SHP77 (cell line): ENCODE measurements around the gene GRIA4.
A peak's percentile ranks its signal among the peaks of the same experiment; 100 is the strongest.

Experiments used
- DNase-seq, 2 experiments: peaks; one replicate each; lab custom pipeline; 2025; lab: John Stamatoyannopoulos, UW

GRIA4 gene

DNA sequence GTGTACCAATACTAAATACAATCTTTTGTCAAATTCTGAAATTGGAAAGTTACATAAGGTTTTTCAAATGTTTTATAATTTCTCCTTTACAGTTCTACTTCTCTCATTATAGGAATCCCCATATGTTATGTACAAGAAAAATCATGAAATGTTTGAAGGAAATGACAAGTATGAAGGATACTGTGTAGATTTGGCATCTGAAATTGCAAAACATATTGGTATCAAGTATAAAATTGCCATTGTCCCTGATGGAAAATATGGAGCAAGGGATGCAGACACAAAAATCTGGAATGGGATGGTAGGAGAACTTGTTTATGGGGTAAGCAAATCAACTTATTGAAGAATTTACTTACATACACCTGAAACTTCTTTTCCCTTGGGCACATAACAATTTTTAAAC lies 308.7 kb downstream of the GRIA4 start:
- DNase-seq: no peak

DNA sequence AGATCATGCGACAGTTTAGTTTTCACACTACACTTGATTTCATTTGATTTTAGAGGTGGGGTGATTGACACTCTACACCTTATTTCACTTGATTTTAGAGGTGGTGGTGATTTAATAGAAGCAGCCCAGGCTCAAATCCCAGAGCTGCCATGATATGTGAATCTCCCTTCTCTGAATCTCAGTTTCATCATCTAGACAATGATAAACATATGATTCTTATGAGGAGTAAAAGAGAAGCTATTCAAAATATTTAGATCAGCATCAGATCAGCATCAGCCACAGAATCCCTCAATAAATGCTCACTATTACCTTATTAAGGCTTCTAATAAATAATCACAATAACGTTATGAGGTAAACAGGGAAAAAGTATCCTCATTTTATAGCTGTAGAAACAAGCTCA lies 313.4 kb downstream of the GRIA4 start:
- DNase-seq: no peak

DNA sequence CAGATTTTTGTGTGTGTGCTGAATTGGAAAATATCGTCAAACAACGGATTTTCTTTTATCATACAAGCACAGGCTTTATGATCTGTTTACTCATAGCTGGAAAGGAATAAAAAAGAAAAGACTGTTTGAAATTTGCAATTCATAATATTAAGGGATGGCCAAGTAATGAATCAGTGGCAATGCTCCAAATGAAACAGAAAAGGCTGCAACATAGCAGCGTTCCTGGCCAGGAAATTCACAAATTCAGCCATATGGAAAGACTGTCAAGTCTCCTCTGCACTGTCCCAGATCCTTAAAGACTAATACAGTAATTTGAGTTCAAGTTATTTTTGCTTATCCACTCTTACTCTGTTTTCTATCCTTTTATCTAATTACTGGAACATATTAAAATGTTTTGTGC lies 313.9 kb downstream of the GRIA4 start:
- no peak for DNase-seq

DNA sequence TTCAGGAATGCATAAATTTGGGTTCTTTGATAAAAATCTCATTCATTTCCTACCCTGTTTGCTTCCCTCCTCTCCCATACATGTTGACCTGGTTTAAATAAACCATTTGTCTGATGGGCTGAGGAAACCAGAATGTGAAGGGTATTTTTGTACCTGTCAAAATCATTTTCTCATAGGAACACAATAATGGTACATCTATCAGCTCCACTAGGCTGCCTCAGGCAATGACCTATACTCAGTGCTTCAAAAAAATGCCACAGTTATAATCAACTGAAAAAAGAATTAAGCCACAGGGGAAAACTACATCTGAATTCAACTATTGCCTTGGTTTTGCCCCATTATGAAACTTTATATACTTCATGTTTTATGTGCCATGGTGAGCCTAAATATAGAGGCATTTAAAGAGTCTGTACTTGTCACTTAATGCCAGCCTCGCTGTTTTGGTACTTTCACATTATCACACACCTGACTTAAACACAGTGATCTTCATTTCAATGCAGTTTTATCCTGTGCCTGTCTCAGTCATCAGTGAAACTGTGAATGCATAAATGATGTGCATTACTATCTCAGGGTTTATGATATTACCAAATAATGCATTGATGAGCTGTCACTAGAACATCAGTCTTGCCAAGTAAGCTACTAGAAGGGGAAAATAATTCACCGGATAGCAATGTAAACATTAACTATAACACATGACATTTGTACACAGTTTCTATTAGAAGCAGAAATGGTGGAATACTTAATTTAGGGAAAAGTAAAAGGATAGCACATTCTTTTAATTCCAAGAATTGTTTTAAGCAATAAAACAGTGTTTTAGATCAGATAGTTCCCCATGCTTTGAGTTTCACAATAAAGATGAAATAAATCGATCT lies 319.4 kb downstream of the GRIA4 start:
- DNase-seq: no peak

DNA sequence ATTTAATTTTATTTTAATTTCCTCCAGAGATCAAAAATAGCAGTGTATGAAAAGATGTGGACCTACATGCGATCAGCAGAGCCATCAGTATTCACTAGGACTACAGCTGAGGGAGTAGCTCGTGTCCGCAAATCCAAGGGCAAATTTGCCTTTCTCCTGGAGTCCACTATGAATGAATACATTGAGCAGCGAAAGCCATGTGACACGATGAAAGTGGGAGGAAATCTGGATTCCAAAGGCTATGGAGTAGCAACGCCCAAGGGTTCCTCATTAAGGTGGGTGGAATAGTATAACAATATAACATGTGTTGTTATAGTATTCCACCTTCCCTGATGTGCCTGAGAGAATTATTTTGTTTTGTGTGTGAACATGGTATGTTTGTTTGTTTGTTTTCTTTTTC lies 323.8 kb downstream of the GRIA4 start:
- DNase-seq: no peak

DNA sequence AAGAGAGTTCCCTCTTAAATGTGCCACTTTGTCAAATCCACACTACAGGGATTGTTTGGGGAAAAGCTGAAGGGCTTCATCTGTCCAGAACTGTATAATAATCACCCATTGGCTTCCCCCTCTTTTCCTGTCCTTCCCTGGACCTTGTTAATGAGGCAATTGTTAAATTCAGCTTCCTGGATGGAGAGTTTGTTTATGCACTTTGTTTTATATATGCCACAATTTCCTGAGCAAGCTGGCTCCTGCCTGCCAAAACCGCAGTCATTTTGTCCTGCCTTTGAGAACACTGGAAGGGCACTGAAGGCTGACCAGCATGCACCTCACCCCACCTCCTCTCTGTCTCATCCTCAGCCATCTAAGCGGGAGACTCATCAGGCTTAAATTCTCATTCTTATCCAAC lies 325.9 kb downstream of the GRIA4 start:
- DNase-seq: no peak

DNA sequence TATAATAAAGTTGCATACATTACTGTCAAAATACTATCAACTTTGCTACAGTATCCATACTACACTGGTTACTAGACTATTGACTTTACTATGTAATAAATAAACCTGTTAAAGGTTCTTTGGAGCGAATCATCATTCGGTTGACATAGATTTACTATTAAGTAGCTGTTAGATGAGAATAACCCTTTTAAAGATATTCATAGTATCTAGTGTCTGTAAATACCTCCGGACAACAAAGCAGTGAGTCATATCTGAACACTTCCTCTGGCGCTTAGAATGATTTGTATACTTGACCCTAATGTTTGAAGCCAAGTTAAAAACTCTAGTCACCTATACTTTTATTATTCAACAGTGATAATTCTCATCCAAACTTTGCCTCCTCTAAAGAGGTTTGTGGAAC lies 327.5 kb downstream of the GRIA4 start:
- no peak for DNase-seq

DNA sequence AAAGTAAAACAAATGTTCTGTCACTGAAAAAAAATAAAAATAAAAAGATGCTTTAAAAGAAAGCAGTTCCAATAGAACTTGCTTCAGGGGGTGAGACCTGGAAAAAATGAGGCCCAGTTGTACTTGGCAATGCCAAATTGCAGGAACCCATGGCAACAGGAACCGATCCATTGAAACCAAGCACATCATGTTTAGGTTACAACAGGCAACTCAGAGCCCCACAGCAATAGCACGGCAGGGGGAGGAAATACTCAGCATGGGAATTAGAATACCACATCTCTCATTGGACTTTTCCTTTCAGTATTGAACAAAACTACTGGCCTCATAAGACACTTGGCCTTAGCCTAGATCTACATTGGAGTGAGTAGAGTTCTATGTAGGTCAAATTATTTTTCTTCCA lies 327.9 kb downstream of the GRIA4 start:
- DNase-seq: no peak

DNA sequence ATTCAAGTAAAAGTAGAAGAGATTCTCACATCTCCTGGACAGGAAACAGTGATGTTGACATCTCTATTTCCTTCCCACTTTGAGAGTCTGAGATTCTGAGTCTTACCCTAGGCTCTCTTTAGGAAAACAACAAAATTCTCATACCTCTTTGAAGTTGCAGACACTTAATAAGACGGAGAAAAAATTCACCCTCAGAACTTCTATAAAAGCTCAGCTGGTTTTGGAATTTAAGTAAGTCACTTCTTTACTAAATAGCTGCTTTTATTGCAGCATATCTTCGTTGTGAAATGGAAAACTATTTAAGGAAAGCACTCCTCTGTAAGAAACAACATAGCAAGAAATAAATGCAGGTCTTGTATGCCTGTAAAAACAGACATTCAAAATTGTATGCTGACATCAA lies 333.0 kb downstream of the GRIA4 start:
- no peak for DNase-seq

DNA sequence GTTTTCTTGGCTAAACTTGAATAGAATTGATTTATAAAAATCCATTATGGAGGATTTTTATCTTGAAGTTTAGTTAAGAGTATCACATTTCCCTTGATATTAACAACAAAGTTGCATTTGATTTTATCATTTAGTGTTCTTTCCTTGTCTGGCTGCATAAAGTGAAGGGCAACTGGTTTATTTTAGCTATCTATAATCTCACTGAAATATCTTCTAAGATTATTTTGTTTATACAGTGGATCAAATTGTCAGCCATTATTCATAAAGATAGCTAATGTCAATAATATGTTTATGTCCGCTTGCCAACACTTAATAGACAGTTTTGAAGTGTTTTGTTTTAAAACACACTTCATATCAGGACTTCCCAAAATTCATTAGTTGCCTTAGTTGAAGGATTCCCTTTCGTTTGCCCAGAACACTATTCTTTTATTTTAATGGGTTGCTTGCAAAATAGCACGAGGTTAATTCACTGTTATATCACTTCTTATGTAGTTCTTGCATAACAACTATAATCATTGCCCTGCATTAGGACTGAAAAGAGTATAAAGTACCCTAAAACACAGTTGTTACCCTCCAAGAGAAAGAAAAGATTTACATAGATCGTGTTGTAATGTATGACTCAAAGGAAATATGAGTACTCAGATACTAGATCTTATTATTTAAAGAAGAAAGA lies 339.2 kb downstream of the GRIA4 start:
- no peak for DNase-seq

DNA sequence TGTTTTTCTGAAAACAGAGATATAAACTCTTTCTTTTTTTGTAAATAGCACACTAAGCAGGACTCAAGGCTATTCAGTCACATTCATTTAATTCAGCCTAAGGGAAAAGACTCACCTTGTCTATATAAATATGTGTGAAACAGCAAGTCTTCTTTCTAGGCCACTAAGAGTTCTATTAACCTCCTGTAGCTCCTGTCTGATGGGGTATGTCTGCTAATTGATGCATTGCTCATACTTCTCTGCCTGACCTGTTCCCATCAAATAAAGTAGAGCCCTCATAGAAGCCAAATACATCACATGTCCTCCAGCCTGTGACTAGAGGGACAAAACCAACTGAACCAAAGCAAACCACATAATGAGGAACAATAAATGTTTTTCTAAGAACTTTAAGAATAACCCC lies 344.0 kb downstream of the GRIA4 start:
- DNase-seq: no peak

DNA sequence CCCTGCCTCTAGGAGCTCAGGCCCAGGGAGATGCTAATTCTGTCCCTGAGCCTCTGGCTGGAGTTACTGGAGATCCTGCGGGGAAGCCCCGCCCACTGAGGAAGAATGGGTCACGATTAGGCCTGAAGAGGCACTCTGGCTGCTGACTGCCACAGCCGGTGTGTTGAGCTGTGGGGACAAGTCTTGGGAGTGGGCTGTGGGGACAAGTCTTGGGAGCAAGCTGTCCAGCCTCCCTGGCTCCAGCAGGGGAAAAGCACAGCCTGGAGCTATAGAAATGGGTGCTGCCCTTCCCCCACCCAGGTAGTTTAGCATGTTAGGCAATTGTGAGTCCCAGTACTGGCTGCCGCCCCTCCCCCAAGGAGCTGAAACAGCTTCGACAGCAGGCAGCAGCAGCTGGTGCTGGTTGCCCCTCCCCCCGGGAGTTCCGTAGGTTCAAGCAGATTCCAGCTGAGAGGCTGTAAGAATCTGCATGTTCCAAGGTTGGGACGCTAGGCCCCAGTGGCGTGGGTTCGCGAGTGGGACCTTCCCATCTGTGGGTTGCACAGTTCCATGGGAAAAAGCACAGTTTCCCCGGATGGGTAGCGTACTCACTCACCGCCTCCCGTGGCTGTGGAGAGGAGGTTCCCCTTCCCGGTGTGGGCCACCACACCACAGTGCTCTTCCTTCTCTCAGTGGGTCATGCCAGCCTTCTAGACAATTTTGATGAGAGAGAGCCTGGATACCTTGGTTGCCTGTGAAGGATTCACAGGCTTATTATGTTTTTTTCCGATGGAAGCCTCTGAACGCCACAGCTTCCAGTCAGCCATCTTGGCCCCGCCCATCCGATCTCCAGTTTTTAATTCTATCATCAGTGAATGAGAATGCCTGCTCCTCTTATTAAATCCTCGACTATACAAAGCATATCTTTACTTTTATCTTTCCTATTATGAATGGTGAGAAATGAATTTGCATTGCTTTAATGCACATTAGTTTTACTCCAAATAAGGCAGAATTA lies 350.7 kb downstream of the GRIA4 start:
- DNase-seq: peak; percentile 57 to 82

DNA sequence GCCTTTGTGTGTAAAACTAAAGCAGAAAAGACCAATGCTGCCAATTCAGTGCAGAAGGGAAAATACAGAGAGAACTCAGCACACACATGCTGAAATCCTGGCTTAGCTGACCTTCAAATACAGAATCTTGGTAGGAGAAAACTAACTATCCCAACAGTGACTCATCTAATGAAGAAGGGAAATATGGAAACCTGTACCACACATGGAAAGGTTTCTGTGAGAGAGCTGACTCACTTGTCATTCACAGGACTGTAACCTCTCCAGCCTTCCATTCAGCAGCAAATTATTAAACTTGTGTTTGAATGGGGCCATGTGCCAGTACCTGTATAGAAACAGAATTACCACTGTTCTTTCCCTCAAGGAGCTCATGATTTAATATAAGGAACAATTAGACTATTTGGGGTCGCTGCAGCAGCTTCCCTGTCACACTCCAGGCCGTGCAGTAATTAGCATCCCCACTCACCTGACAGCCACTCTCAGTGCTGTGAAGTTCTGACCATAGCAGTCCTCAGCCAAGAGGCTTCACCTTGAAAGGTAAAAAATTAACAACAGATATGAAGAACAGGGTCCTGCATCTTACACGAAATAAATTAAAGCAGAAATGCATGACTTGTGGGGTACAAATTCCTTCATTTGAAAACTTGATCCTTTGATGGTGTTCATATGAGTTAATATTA lies 358.3 kb downstream of the GRIA4 start:
- DNase-seq: no peak

DNA sequence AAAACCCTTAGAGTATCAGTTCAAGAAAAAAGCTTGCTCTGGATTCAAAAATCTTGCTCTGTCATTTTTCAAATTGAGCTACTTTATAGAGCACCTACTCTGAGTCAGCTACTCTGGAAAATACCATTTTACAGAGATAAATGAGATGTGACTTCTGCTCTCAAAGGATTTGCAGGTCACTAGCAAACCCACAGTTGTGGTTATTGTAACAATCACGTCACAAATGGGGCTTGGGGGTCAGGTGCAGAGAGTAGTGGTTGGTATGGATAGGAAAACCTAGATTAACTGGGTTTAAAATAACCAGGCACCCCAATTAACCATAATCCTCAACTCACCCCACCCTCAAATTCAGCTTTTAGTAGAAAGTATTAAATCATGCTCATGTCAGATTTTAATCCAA lies 359.9 kb downstream of the GRIA4 start:
- no peak for DNase-seq

DNA sequence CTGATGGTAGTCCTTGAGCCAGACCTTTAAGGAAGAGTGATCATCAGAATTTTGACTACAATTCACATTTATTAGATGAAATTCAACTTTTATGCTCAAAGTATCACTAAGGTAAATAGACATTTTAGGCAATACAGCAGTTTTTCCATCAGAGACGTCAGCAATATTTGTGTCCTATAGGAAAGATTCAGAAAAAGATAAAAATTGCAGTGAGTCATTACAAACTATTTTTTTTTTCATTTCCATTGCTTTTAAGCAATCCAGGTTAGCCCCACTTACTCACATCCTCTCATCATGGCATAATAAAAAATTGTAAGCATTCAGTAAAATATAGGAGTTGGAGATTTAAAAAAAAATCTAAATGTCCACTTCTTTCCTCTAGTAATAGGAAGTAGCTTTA lies 365.3 kb downstream of the GRIA4 start:
- no peak for DNase-seq

DNA sequence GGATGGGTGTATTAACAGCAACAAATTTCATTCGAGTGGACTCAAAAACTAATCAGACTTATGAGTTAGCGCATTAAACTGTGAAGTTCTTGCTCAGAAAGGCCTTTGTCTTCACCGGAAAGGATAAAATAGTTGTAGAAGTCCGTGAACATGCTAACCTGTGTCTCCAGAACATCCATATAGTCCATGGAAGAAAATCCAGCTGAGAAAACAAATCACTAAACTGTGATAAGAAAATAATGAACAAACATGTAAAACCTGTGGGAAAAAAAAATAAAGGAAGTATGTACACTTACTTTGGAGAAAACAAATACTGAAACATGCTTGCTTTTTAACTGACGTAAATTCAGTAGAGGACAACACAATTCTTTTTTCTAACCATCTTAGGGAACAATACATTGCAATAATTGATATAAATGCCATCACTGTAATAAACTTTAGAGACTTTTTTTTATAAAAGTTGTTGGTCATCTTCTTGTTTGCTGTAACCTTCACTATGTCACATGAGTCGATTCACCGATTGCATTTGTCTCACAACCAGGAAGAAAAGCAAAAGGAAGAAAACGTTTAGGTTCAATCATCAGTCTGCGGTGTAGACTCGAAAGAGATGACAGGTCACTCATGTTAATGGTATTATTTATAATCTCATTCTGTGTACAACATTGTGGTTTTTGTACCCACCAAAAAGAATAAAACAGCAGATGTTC lies 370.3 kb downstream of the GRIA4 start:
- DNase-seq: no peak

DNA sequence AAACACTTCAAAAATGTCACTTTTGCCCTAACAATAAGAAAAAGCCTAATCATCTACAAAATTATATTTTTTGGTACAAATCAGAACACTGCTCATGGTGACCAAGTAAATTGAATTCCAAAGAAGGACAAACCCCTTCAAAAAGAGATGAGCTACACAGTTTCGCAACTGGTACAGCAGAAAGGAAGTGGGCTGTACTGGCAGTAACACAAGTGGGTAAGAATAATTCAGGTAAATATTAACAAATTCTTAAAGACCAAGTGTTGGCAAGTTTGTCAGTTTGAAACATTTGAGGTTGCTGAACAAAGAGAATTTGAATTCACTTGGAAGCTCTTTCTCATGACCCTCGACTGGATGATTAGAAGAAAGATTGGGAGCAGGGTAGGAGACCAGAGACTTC lies 376.7 kb downstream of the GRIA4 start:
- DNase-seq: no peak

DNA sequence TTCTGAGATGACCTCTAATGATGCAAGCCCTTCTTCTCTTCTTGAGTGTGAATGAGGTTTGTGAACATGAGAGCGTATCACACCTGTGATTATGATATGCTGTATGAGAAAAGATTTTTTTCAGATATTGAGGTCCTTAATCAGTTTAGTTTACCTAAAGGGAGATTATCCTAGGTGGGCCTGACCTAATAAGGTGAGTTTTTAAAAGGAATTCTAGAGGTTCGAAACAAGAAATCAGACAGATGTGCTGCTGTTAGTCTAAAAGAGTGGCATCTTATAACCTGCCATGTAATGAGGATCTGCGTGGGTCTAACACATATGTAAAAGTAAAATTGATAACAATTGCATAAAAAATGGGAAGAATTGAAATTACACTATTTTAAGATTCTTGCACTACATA lies 378.3 kb downstream of the GRIA4 start:
- no peak for DNase-seq

DNA sequence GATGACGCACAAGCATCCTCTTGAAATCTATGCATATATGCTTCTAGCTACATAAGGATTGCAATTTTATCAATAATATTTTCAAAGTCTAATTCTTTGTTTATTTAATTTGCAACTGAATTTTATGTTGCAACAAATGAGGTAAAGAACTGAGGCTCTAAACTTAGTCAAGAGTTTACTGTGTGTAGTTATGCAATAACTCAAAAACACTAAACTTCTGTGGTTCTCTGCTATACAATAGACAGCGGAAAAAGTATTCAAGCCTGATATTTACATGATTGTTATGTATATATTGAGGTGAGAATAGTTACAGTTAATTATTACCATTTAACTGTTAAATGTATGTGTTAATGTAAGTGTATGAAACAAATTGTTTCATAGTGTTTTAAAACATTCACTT lies 379.3 kb downstream of the GRIA4 start:
- no peak for DNase-seq

DNA sequence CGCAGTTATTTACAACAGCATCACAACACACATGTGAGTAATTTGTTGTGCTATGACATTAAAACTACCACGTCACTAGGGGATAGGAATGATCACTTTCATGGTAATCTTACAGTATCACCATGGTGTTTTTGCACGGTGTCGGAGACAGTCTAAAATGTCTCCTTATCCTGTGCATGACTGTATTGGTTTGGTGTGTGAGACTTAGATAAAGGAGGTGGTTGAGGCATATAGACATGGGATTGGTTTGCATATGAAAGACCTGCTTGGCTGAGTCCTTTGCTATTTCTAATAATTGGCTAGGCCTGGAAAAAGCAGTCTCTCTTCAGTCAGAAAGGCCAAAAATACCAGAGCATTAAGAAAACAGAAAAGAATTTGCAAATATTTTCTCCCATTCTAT lies 382.0 kb downstream of the GRIA4 start:
- DNase-seq: no peak

DNA sequence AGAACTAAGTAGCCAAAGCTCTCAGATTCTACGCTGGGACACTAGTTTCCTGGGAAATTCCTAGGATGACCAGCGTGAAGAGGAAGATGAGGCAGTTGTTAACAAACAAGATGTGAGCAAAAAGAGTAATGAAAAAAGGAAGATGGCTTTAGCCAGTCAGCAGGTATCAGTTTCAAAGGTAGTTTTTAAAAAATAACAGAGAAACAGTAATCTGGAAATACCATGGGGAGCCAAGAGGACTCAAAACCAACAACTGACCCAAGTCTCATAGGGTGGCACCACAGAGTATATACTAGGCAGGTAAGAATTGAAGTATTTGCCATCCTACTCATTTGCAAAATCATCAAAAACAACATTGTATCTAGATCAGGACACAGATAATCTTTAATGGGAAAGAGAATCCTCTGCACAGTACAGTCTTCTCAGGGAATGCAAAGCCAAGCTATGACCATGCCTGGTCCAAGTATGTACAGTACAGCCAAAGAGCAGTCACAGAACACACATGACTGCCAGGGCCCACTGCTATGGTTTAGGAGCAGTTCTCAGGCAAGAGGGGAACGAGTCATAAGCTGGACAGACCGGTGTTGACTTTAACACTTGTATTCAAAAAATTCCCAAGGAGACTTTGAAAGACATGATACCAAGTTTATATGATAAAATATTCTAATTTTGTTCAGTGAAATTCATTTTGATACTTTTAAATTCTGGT lies 391.6 kb downstream of the GRIA4 start:
- no peak for DNase-seq
